Aorta (tissue), 5 donors: ENCODE data around the gene PTPRN2. TPM values are rescaled to one million over a fixed set of nuclear protein-coding genes. Genes with fewer than 3 reads are reported as not detected.

ENCODE experiments used
- ATAC-seq: fragments of 200-7000 bp; cut with Tn5 transposase; one replicate; pipeline ENCODE4 v1.9.1; 2022; ENCODE audit warnings: moderate library complexity; ENCODE audit not compliant: low FRiP score
- DNase-seq, 2 donors: peaks; one replicate each; pipeline ENCODE4 v3.0.0-alpha.2; 2020
- H3K27ac ChIP-seq, 2 donors: one replicate each; pipeline ENCODE4 v1.5.1; 2013; ENCODE audit warnings: low read length in 2 of 2, mild to moderate bottlenecking in 2 of 2, moderate library complexity in 2 of 2, control low read depth in 1 of 2, inconsistent platforms in 1 of 2, low read depth in 1 of 2
- H3K27me3 ChIP-seq, 2 donors: one replicate each; pipeline ENCODE4 v1.6.1; 2013; ENCODE audit warnings: control low read depth in 1 of 2, low read length in 1 of 2, mild to moderate bottlenecking in 1 of 2, moderate library complexity in 1 of 2; ENCODE audit not compliant: insufficient read depth in 2 of 2, control insufficient read depth in 1 of 2
- H3K36me3 ChIP-seq, 2 donors: one replicate each; pipeline ENCODE4 v1.6.1; 2013; ENCODE audit warnings: control low read depth in 1 of 2, low read length in 1 of 2, mild to moderate bottlenecking in 1 of 2; ENCODE audit not compliant: insufficient read depth in 2 of 2, control insufficient read depth in 1 of 2
- H3K4me1 ChIP-seq, 2 donors: one replicate each; pipeline ENCODE4 v1.6.1; 2013; ENCODE audit warnings: low read length in 2 of 2, control low read depth in 1 of 2, mild to moderate bottlenecking in 1 of 2, moderate library complexity in 1 of 2; ENCODE audit not compliant: insufficient read depth in 2 of 2, control insufficient read depth in 1 of 2
- H3K4me3 ChIP-seq, 2 donors: one replicate each; pipeline ENCODE4 v1.5.1; 2013; ENCODE audit warnings: low read length in 2 of 2, control low read depth in 1 of 2, mild to moderate bottlenecking in 1 of 2
- H3K9me3 ChIP-seq: one replicate; pipeline ENCODE4 v1.6.1; 2013; ENCODE audit warnings: mild to moderate bottlenecking, low read length; ENCODE audit not compliant: control insufficient read depth
- WGBS, 2 donors: extraction: QIAGEN DNeasy Blood & Tissue Kit; methylation state at CpG; one replicate each; pipeline ENCODE4 v1.1.7; 2013; 5-methylcytosine and 5-hydroxymethylcytosine counted together
- intact Hi-C, 2 donors: fragments of 100-400 bp; cut with DNase I; formaldehyde crosslinking; loops; one replicate each; pipeline versions ENCODE4 v1.14.2 to v1.15.0; 2022
- polyA plus RNA-seq, 2 donors: library from polyadenylated mRNA; stranded (reverse); fragments of 200-250 nt; gene quantifications; one replicate each; pipeline ENCODE4 v1.2.3, GENCODE V29; 2013
- total RNA-seq, 2 donors: library from RNA; stranded (reverse); fragmentation: NEBNext Ultra II Directional; extraction: Animal tissue kit (Norgen Biotek cat#: 25700); gene quantifications; one replicate each; pipeline ENCODE4 v1.2.1, GENCODE V29; 2021
- donor health status: healthy with polysubstance abuse.
- donor health status: Bipolar disorder and iron deficiency.
- donor health status: DM: no; HTN: no; CAD: no.
- donor health status: DM: no; HTN: no; CAD: no.
- donor health status: DM: yes; HTN: yes; CAD: no.

Gene PTPRN2
- total and polyA plus RNA-seq, 4 donors, result 0.67 to 3.3 (median 1.4) TPM

- intact Hi-C loops, result no loop called here
- H3K4me1 ChIP-seq, result no peaks in the 10 kb centered on the region
- no peaks in the 10 kb centered on the region for H3K27me3 ChIP-seq
- WGBS, 2 donors, result 95 to 96% methylated on average over 18 of the region's 18 CpGs
- ATAC-seq, result no peak
- no peak overlapping the region for H3K27ac ChIP-seq
- H3K9me3 ChIP-seq, result no peaks in the 10 kb centered on the region
- H3K4me3 ChIP-seq, result no peak overlapping the region
- no peaks in the 10 kb centered on the region for H3K36me3 ChIP-seq
- no peak for DNase-seq
Observed at GRCh38 chr7:158471716-158472115, 115.9 kb downstream of the PTPRN2 start.

GRCh38 chr7:158470336-158470735, 117.3 kb downstream of the PTPRN2 start:
- peaks cover 1% of the 10 kb centered on the region for H3K9me3 ChIP-seq
- no peaks in the 10 kb centered on the region for H3K4me1 ChIP-seq
- intact Hi-C loops, result no loop called here
- no peaks in the 10 kb centered on the region for H3K27me3 ChIP-seq
- H3K36me3 ChIP-seq, result no peaks in the 10 kb centered on the region
- H3K4me3 ChIP-seq, result no peak overlapping the region
- no peak for DNase-seq
- no peak for ATAC-seq
- no peak overlapping the region for H3K27ac ChIP-seq
- 75 to 83% methylated on average over 16 of the region's 16 CpGs for WGBS, 2 donors

GRCh38 chr7:158469396-158470051, 118.1 kb downstream of the PTPRN2 start:
- ATAC-seq (no peak), DNase-seq (no peak)
- H3K36me3 ChIP-seq, result no peaks in the 10 kb centered on the region
- H3K4me3 ChIP-seq, result no peak overlapping the region
- 67 to 69% methylated on average over 8 of the region's 8 CpGs for WGBS, 2 donors
- H3K27ac ChIP-seq, result no peak overlapping the region
- intact Hi-C loops, result no loop called here
- peaks cover 1% of the 10 kb centered on the region for H3K9me3 ChIP-seq
- H3K4me1 ChIP-seq, result no peaks in the 10 kb centered on the region
- H3K27me3 ChIP-seq, result no peaks in the 10 kb centered on the region

GRCh38 chr7:158468700-158469296, 118.8 kb downstream of the PTPRN2 start:
- Histone ChIP-seq H3K4me1 (no peaks in the 10 kb centered on the region), H3K27me3 (no peaks in the 10 kb centered on the region), H3K9me3 (peaks cover 1% of the 10 kb centered on the region), H3K4me3 (no peak overlapping the region), H3K36me3 (no peaks in the 10 kb centered on the region), H3K27ac (no peak overlapping the region)
- intact Hi-C loops, result no loop called here
- WGBS, 2 donors, result 68 to 75% methylated on average over 9 of the region's 9 CpGs
- DNase-seq (no peak), ATAC-seq (no peak)

- H3K9me3 ChIP-seq, result peaks cover 1% of the 10 kb centered on the region
- H3K27ac ChIP-seq, result no peak overlapping the region
- H3K4me1 ChIP-seq, result no peaks in the 10 kb centered on the region
- no peak overlapping the region for H3K4me3 ChIP-seq
- DNase-seq, result no peak
- 11 to 14% methylated on average over 10 of the region's 10 CpGs for WGBS, 2 donors
- H3K27me3 ChIP-seq, result no peaks in the 10 kb centered on the region
- no peak for ATAC-seq
- intact Hi-C loops, result no loop called here
- no peaks in the 10 kb centered on the region for H3K36me3 ChIP-seq
Observed at GRCh38 chr7:158468181-158468580, 119.4 kb downstream of the PTPRN2 start.

- 29 to 37% methylated on average over 7 of the region's 7 CpGs for WGBS, 2 donors
- no peak overlapping the region for H3K27ac ChIP-seq
- ATAC-seq, result no peak
Observed at GRCh38 chr7:158467562-158467961, 120.1 kb downstream of the PTPRN2 start.

GRCh38 chr7:158463317-158463716, 124.3 kb downstream of the PTPRN2 start:
- H3K4me3 ChIP-seq, result no peak overlapping the region
- no peaks in the 10 kb centered on the region for H3K27me3 ChIP-seq
- no peak for ATAC-seq
- DNase-seq, result no peak
- peaks cover 1% of the 10 kb centered on the region for H3K9me3 ChIP-seq
- no peaks in the 10 kb centered on the region for H3K4me1 ChIP-seq
- intact Hi-C loops, result no loop called here
- no peaks in the 10 kb centered on the region for H3K36me3 ChIP-seq
- H3K27ac ChIP-seq, result no peak overlapping the region
- 87 to 91% methylated on average over 4 of the region's 4 CpGs for whole genome bisulfite sequencing, 2 donors

More at GRCh38 chr7:158467562-158467961, 120.1 kb downstream of the PTPRN2 start:
- Histone ChIP-seq H3K9me3 (peaks cover 1% of the 10 kb centered on the region), H3K27me3 (no peaks in the 10 kb centered on the region), H3K4me1 (no peaks in the 10 kb centered on the region), H3K36me3 (no peaks in the 10 kb centered on the region), H3K4me3 (no peak overlapping the region)
- intact Hi-C loops, result no loop called here
- no peak for DNase-seq

GRCh38 chr7:158461824-158462223, 125.8 kb downstream of the PTPRN2 start:
- no peak overlapping the region for H3K27ac ChIP-seq
- 82 to 83% methylated on average over 11 of the region's 11 CpGs for WGBS, 2 donors
- intact Hi-C loops, result no loop called here
- no peak overlapping the region for H3K4me3 ChIP-seq
- DNase-seq, result no peak
- peaks cover 1% of the 10 kb centered on the region for H3K9me3 ChIP-seq
- ATAC-seq, result no peak
- H3K27me3 ChIP-seq, result no peaks in the 10 kb centered on the region
- H3K4me1 ChIP-seq, result no peaks in the 10 kb centered on the region
- no peaks in the 10 kb centered on the region for H3K36me3 ChIP-seq

GRCh38 chr7:158460665-158461064, 127.0 kb downstream of the PTPRN2 start:
- intact Hi-C loops, result no loop called here
- Histone ChIP-seq H3K4me3 (no peak overlapping the region), H3K9me3 (peaks cover 3% of the 10 kb centered on the region), H3K4me1 (no peaks in the 10 kb centered on the region), H3K27me3 (no peaks in the 10 kb centered on the region), H3K36me3 (no peaks in the 10 kb centered on the region), H3K27ac (no peak overlapping the region)
- 71 to 73% methylated on average over 6 of the region's 6 CpGs for WGBS, 2 donors
- DNase-seq (no peak), ATAC-seq (no peak)
